NCI-H2171 (cell line): ENCODE data around the gene EXT2.

Experiments
- DNase-seq: peaks from one replicate; lab custom pipeline; 2025; lab: John Stamatoyannopoulos, UW

Gene EXT2

GRCh38 chr11:44133335-44133946 lies 38.0 kb downstream of the EXT2 start:
- peak; percentile 29 for DNase-seq

- DNase-seq = no peak
Observed at GRCh38 chr11:44134625-44135024, 39.1 kb downstream of the EXT2 start.

GRCh38 chr11:44136176-44136945 lies 40.9 kb downstream of the EXT2 start:
- DNase-seq = no peak

- DNase-seq = no peak
Observed at GRCh38 chr11:44137057-44137456, 41.6 kb downstream of the EXT2 start.

GRCh38 chr11:44138286-44138685 lies 42.8 kb downstream of the EXT2 start:
- DNase-seq = no peak

GRCh38 chr11:44138980-44139379 lies 43.5 kb downstream of the EXT2 start:
- DNase-seq = no peak

GRCh38 chr11:44139565-44140330 lies 44.3 kb downstream of the EXT2 start:
- DNase-seq = no peak

GRCh38 chr11:44140372-44140771 lies 44.9 kb downstream of the EXT2 start:
- DNase-seq = no peak

- no peak for DNase-seq
Observed at GRCh38 chr11:44140805-44141204, 45.3 kb downstream of the EXT2 start.

- DNase-seq = no peak
Observed at GRCh38 chr11:44143987-44144909, 48.8 kb downstream of the EXT2 start.

- DNase-seq = no peak
Observed at GRCh38 chr11:44145011-44145775, 49.7 kb downstream of the EXT2 start.

- no peak for DNase-seq
Observed at GRCh38 chr11:44146931-44147330, 51.5 kb downstream of the EXT2 start.

- DNase-seq = no peak
Observed at GRCh38 chr11:44147751-44148150, 52.3 kb downstream of the EXT2 start.

GRCh38 chr11:44149651-44150050 lies 54.2 kb downstream of the EXT2 start:
- DNase-seq = no peak

GRCh38 chr11:44150401-44150800 lies 54.9 kb downstream of the EXT2 start:
- DNase-seq = no peak

GRCh38 chr11:44157019-44157418 lies 61.5 kb downstream of the EXT2 start:
- no peak for DNase-seq

- DNase-seq = no peak
Observed at GRCh38 chr11:44158384-44158783, 62.9 kb downstream of the EXT2 start.

GRCh38 chr11:44159848-44160721 lies 64.6 kb downstream of the EXT2 start:
- DNase-seq = peak; percentile 79

- DNase-seq = no peak
Observed at GRCh38 chr11:44162004-44162403, 66.5 kb downstream of the EXT2 start.

GRCh38 chr11:44162662-44163061 lies 67.2 kb downstream of the EXT2 start:
- DNase-seq = no peak
